NCI-H226 (cell line): ENCODE data around the gene NAA80.
A peak's percentile ranks its signal among the peaks of the same experiment; 100 is the strongest.
"Not testable (repeated sequence)": the region's sequence is repeated elsewhere in the genome, so short reads cannot be mapped to it uniquely, and the experiment has no call there.

ENCODE experiments used
- DNase-seq: peaks from one replicate; pipeline ENCODE4 v3.0.0-alpha.2; 2015

The NAA80 gene

DNA sequence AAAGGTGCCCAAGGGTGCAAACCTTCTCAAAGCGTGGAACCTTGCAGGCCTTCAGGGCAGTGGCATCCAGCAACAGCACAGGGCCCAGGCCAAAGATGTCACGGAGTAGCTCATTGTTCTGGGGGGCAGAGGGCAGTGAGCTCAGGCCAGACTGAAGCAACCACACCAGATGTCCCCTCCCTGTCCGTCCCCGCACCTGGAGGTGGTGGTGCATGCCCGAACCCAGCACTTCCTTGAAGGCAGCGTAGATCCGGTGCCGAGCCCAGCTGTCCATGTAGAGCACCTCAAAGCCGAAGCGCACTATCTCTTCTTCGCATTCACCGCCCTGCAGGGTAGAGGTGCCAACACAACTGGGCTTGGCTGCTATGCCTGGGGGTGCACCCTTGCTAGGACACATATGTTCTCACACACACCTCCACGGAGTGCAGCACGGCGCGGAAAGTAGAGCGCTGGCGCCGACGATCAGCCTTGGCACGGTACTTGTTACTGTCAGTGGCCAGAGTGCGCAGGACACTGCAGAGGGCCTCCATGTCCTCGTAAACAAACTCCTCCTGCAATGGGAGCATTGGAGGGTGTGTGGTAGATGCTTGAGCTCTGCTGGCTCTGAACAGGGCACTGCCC, 10.7 kb downstream of the NAA80 start:
- no peak for DNase-seq

DNA sequence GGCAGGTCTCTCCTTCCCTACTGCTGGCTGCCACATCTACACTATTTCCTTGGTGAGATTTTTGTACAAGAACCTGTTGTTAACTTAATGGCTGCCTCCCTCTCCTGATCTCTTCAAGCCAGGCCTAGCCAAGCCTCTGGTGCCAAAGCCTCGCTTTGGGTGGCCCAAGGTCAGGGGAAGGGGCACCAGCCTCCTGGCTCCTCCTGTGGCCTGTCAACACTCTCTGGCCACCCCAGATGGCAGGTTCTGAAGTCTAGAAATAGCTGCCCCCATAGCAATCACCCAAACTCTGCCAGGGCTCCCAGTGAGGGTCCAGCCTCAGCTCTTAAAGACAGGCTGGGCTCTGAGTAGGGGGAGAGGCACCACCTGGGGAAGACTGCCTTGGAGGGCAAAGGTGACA, 11.9 kb downstream of the NAA80 start:
- DNase-seq = no peak

DNA sequence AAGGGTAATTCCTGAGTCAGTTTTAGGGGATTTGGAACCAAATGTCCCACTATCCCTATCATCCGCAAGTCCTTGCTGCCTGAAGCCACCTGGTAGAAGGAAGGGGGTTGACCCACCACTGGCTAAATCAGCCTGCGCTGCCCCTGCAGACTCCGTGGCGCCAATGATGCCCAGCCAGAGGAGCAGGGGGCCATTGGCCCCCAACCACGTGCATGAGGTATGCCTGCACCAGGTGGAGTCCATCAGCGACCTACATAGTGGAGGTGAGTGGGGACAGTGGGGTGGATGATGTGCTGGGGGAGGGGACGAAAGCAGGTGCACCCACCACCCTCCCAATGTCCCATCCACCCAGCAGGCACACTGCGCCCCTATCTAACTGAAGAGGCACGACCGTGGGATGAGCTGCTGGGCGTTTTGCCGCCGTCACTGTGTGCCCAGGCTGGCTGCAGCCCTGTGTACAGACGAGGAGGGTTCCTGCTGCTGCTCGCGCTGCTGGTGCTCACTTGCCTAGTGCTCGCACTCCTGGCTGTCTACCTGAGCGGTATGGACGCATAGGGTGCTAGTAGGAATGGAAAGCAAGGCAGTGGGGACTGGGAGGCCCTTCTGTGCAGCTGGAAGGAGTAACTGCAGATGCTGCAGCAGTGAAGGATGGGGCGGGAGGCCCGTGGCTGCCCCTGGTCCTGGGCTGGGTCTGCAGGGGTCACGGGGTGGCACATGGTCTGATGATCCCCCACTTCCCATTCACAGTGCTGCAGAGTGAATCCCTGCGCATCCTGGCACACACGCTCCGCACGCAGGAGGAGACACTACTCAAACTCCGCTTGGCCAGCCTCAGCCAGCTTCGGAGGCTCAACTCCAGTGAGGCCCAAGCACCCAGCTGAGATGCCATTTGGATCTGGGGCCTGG, 12.6 kb downstream of the NAA80 start:
- DNase-seq = no peak

DNA sequence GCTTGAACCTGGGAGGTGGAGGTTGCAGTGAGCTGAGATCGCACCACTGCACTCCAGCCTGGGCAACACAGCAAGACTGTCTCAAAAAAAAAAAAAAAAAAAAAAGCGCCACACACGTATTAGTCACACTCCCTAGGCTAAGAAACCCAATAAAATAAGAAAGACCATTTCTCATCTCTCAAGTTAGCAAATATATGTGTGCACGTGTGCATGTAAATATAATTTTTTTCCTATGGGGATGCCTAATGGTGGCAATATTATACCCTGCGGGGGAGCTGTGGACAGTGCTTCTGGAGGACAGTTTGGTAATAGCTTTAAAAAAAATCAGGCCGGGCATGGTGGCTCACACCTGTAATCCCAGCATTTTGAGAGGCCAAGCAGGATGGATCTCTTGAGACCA, 15.1 kb downstream of the NAA80 start:
- DNase-seq = not testable (repeated sequence)

DNA sequence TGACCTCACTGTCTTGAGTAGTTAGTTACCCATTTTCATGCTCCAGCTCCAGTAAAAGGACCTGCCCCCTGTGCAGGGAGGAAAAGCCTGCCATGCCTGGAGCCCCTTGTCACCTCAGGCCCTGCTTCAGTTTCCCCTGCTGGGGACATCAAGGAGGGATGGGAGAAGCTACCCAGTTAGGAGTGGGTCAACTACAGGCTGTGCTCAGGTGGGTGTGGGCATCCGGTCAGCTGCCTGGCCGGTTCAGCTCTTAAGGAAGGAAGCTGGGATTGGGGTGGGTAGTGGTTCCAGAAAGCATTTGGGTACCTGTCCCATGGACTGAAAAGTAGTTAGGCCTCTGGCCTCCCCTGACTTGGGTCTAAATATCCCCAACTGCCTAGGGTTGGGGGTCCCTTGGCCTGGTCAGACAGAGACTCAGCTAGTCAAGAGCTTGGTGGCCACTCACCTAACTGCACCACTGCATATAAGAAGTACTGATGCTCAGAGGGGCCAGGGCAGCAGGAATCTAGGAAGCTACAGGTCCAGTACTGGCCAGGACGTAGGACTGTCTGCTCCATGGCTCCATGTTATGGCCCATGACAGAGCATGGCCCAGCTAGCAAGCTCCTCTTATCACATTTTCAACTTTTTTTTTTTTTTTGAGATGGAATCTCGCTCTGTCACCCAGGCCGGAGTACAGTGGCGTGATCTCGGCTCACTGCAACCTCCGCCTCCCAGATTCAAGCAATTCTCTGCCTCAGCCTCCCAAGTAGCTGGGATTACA, 19.8 kb downstream of the NAA80 start:
- DNase-seq = no peak

DNA sequence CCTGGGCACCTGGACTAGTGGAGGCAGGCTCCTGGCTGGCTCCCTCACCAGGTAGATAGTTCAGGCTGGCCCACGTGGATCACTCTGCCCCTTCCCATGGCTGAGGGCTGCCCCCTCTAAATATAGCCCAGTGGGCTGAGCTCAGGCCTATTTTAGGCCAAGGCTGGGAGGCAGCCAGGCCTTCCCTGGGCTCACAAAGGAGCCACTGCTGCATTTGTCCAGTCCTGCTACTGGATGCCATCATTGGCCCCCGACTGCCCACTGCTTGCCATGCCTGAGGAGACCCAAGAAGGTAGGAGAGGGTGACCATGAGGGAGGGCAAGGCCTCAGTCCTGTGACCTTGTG, 20.4 kb downstream of the NAA80 start, which contains the start of gene LSMEM2:
LSMEM2 (plus strand) TSS at position 208 of the 345 bp plus-strand sequence; CDS start at position 235, 27 bp downstream.
- DNase-seq = no peak

DNA sequence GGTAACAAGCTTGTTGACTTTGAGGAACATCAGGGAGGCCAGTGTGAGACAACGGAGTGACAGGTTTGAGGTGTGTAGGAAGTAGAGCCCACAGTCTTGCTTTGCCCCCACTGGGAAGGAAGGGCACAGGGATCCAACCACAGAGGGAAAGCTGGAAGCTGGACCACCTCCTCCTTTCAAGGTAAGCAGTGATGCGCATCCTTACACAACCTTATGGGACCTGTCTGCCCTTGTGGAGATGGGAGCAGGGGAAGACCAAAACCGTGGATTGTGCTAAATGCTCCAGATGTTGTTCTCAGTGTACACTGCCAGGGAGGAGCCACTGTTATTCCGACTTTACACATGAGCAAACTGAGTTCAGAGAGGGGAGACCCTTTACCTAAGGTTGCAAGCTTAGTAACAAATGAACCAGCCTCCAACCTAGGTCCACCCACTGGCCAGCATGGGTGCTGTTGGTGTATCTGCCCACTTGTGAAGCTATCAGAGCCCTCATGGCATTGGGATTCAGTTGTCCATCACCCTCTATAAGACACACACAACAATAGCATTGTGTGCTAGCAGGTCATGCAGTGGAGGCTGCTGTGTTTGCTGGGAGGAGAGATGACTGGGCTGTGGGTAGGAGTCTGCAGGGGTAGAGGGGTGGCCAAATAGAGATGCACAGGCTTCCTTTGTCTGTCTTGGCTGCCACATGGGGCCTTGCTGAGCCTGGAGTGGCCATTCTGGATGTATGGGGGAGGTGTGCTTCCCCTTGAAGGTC, 20.9 kb downstream of the NAA80 start:
- no peak for DNase-seq

DNA sequence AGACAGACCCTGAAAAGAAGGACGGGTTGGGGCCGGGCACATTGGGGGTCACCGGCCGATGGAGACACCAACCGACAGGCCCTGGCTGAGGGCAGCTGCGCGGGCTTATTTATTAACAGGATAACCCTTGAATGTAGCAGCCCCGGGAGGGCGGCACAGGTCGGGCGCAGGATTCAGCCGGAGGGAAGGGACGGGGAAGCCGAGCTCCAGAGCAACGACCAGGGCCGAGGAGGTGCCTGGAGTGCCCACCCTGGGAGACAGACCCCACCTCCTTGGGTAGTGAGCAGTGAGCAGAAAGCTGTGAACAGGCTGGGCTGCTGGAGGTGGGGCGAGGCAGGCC, 22.5 kb downstream of the NAA80 start:
- no peak for DNase-seq

DNA sequence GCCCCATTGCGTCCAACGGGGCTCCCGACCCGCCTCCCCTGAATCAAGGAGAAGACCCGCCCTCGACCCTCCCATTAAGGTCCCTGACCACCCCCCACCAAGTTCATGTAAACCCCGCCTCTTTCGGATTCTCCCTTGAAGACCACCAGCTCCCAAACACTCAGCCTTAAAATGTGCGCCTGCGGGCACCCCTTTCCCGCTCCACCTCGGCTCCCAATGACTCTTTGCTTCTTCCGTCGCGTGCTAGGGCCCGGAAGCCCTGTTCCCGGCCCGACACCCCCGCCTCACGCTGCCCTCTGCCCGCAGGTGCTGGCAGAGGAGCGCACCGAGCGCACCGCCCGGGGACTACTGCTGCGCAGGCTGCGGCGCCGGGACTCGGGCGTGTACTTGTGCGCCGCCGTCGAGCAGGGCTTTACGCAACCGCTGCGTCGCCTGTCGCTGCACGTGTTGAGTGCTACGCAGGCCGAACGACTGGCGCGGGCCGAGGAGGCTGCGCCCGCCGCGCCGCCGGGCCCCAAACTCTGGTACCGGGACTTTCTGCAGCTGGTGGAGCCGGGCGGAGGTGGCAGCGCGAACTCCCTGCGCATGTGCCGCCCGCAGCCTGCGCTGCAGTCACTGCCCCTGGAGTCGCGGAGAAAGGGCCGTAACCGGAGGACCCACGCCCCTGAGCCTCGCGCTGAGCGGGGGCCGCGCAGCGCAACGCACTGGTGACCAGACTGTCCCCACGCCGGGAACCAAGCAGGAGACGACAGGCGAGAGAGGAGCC, 23.0 kb downstream of the NAA80 start:
- DNase-seq = no peak

DNA sequence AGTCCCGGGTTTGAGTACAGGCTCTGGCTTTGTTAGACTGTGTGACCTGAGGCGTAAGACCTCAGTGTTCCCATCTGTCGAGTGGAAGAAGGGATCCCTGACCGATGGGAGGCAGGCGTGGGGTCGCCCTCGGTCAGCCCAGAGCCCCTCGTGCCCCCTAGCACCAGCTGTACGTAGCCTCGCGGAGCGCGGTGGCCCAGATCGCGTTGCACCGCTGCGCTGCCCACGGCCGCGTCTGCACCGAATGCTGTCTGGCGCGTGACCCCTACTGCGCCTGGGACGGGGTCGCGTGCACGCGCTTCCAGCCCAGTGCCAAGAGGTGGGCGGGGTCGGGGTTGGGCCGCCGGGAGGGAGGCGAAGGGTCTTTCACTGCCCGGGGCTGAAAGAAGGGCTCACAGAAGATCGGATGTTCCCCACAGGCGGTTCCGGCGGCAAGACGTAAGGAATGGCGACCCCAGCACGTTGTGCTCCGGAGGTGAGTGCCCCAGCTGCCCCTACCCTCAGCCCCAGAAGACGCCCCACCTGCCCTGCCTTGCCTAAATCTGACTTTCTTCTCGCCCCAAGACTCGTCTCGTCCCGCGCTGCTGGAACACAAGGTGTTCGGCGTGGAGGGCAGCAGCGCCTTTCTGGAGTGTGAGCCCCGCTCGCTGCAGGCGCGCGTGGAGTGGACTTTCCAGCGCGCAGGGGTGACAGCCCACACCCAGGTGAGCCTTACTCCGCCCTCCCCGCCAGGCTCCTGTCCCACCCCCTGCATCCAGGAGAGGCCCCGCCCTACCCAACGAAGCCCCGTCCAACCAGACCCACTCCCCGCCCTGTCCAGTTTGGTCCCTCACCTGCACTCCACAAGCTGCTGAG, 23.8 kb downstream of the NAA80 start:
- no peak for DNase-seq

DNA sequence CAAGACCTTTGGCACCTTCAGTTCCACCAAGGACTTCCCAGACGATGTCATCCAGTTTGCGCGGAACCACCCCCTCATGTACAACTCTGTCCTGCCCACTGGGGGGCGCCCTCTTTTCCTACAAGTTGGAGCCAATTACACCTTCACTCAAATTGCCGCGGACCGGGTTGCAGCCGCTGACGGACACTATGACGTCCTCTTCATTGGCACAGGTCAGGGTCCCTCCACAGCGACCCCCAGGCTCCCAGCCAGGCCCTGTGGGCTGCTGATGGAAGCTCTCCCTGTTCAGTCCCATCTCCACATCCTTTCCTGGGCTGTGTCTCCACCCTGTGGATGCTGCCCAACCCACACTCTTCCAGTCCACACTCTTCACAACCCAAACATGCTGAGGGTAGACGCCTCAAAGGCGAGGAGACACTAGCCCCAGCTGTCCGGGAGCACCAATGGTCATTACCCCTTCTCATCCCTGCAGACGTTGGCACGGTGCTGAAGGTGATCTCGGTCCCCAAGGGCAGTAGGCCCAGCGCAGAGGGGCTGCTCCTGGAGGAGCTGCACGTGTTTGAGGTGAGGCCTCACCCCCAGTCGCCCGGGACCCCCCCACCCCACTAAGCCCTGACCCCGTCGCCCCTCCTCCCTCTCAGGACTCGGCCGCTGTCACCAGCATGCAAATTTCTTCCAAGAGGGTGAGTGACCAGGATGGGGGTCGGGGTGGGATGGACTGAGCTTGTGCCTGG, 24.7 kb downstream of the NAA80 start:
- DNase-seq = no peak

DNA sequence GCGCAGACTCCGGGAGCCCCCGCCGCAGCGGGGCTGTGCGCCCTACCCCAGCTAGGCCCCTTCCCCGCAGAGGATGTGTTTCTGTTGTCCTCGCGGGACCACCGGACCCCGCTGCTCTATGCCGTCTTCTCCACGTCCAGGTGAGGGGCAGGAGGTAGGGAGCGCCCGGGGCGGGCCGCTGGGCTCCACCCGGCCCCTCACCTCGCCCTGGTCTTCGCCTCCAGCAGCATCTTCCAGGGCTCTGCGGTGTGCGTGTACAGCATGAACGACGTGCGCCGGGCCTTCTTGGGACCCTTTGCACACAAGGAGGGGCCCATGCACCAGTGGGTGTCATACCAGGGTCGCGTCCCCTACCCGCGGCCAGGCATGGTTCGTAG, 25.5 kb downstream of the NAA80 start:
- DNase-seq = no peak

DNA sequence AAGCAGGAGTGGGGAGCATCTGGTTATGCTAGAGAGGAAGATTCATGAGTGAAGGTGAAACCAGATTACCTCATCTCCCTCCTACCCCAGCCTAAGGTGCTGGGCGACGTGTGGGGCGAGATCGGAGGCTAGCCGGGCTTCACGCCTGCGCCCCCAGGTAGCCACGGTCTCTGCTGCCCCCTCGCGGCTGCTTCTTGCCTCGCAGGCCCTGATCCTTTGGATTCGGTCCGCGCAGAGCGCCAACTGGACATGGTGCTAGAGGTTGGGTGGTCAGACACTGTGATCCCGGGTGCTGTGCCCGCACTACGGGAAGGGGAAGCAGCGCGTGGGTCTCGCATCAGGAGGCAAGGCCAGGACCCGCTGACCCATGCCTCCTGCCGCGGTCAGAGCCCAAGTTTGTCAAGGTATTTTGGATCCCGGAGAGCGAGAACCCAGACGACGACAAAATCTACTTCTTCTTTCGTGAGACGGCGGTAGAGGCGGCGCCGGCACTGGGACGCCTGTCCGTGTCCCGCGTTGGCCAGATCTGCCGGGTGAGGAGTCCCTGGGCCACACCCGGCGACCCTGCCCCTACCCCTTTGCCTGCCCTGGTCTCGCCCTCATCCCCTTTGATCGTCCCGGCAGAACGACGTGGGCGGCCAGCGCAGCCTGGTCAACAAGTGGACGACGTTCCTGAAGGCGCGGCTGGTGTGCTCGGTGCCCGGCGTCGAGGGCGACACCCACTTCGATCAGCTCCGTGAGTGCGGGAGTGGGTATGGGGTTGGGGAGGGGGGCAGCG, 26.1 kb downstream of the NAA80 start:
- peak; percentile 18 for DNase-seq

DNA sequence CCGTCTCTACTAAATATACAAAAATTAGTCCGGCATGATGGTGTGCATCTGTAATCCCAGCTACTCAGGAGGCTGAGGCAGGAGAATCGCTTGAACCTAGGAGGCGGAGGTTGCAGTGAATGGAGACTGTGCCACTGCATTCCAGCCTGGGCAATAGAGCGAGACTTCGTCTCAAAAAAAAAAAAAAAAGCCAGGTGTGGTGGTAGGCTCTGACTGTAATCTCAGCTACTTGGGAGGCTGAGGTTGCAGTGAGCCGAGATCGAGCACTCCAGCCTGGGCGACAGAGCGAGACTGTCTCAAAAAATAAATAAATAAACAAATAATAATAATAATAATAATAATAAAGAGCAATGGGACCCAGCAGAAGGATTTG, 26.7 kb downstream of the NAA80 start:
- DNase-seq = not testable (repeated sequence)

DNA sequence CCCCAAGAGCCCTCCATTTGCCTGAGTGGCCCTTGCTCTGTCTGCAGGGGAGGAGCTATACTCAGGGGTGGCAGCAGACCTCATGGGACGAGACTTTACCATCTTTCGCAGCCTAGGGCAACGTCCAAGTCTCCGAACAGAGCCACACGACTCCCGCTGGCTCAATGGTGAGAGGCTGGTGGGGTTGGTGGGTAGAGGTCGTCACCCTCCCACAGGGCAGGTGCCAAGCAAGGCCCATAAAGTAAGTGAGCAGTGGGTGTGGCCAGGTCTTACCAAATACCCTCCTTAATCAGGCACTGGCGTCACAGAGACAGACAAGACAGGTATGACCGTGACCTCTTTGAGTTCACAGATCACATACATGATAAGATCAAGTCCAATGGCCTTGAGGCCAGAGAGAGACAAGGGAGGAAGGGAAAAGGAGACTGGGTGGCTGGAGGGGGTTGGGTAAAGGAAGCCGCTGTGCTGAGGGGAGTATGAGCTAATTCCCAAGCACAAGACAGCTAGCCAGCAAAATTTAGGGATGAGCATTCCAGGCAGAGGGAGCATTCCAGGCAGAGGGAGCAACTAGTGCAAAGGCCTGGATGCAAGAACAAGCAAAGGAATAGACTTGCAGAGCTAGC, 27.8 kb downstream of the NAA80 start:
- no peak for DNase-seq

DNA sequence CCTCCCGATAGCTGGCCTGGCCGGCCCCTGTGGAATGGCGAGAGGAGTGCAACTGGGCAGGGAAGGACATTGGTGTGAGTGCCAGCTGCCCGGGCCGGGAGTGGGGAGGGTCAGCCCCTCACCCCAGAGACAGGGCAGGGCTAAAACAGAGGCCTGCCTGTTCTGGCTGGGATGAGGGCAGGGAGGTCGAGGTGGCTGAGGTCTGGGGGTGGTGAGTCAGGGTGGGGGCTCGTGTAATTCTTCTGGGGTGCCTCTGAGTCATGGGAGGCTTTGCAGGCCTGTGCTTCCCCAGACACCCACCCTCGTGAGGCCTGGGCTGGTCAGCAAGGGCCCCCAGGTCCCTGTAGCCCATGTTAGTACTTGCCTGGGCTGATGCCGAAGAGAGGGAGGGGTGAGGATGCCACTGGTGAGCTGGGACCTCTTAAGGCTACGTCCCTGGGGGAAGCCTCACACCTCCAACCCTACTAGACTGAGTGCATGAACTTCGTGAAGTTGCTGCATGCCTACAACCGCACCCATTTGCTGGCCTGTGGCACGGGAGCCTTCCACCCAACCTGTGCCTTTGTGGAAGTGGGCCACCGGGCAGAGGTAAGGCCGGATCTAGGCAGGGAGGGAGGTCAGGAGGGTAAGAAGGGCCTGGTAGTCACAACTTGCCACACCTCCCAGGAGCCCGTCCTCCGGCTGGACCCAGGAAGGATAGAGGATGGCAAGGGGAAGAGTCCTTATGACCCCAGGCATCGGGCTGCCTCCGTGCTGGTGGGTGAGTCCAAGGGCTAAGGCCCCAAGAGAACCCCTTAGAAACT, 28.6 kb downstream of the NAA80 start:
- no peak for DNase-seq

DNA sequence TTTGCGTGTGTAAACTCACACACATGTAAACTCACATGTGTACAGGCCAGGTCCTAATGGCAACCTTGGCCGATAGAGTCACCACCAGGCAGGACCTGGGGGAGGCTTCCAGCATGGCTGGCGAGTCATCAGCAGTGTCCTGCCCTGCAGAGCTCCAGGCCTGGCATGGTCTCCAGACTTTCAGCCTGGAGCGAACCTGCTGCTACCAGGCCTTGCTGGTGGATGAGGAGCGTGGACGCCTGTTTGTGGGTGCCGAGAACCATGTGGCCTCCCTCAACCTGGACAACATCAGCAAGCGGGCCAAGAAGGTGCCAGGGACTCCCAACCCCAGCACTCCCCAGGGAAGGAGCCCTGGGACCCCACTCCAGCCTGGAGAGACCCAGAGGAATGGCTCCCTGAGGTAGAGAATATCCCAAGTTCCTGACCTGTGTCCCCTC, 29.2 kb downstream of the NAA80 start:
- peak; percentile 53 for DNase-seq

DNA sequence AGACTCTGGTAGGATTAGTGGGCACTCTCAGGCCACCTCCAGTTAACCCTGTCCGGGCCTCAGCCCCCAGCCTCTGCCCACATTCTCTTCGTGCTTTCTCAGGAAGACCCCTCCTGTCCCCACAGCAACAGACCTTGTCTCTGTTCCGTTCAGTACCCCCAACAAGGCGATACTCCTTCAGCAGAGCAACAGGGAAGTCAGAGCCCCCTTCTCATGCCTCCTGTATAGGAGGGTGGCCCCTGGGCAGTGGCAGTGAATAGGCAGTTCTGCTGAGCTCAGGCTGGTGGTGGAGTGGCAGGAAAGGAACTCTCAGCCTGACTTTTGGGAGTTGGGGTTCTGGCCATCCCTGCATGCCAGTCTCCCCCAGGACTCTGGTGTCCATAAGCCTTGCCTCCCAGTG, 29.7 kb downstream of the NAA80 start:
- no peak for DNase-seq
